Panc1 (cell line): ENCODE measurements around the gene RILP. TPM values are rescaled to one million over a fixed set of nuclear protein-coding genes. Genes with fewer than 3 reads are reported as not detected.
A peak's percentile ranks its signal among the peaks of the same experiment; 100 is the strongest.

ENCODE experiments used
- ATAC-seq: fragments of 200-7000 bp; cut with Tn5 transposase; 2 replicates; pipeline ENCODE4 v1.9.1; 2020; ENCODE audit warnings: mild to moderate bottlenecking, moderate library complexity
- BruUV-seq: library from RNA; stranded (reverse); fragments of 400-500 nt; replicated peaks from 2 replicates; lab custom pipeline; 2021; lab: Mats Ljungman, UMichigan
- CTCF ChIA-PET: fragments of 300-600 bp; sonication (Branson Sonifier 250); formaldehyde crosslinking; loops from one replicate; lab custom pipeline; 2022; ENCODE audit warnings: antibody characterized with exemption; lab: Charles Lee
- POLR2A ChIA-PET: fragments of 300-600 bp; sonication (Branson Sonifier 250); formaldehyde crosslinking; loops from one replicate; lab custom pipeline; 2022; ENCODE audit warnings: antibody characterized with exemption; lab: Charles Lee
- DNase-seq: peaks from one replicate; pipeline ENCODE4 v3.0.0-alpha.2; 2010; ENCODE audit warnings: low read depth, low spot score
- H3K27ac ChIP-seq: 2 replicates; pipeline ENCODE4 v1.5.1; 2011; ENCODE audit warnings: mild to moderate bottlenecking, low read length, inconsistent platforms
- H3K27me3 ChIP-seq: fragments of 200-500 bp; sonication (Bioruptor generic); 2 replicates; pipeline ENCODE4 v1.6.0; 2014; ENCODE audit warnings: low read length, inconsistent platforms; ENCODE audit not compliant: control insufficient read depth, insufficient read depth
- H3K36me3 ChIP-seq: fragments of 200-500 bp; sonication (Bioruptor generic); 2 replicates; pipeline ENCODE4 v1.5.1; 2014; ENCODE audit warnings: inconsistent platforms, mild to moderate bottlenecking, low read length, moderate library complexity; ENCODE audit not compliant: control insufficient read depth, insufficient read depth
- H3K4me1 ChIP-seq: 2 replicates; pipeline ENCODE4 v1.5.1; 2011; ENCODE audit warnings: inconsistent platforms, mild to moderate bottlenecking, low read length, moderate library complexity; ENCODE audit not compliant: control insufficient read depth, insufficient read depth
- H3K4me3 ChIP-seq, 2 experiments: 2 replicates each; pipeline ENCODE4 v1.5.1; 2011 to 2012; ENCODE audit warnings: low read depth in 2 of 2, low read length in 2 of 2, mild to moderate bottlenecking in 2 of 2, inconsistent platforms in 1 of 2, moderate library complexity in 1 of 2
- H3K9me3 ChIP-seq: fragments of 200-500 bp; sonication (Bioruptor generic); 2 replicates; pipeline ENCODE4 v1.5.1; 2014; ENCODE audit warnings: low read depth, mild to moderate bottlenecking, inconsistent platforms, low read length, moderate library complexity; ENCODE audit not compliant: control insufficient read depth, insufficient read depth
- POLR2AphosphoS5 ChIP-seq: IDR thresholded peaks from 2 replicates; pipeline ENCODE4 v1.6.1; 2012; ENCODE audit warnings: mild to moderate bottlenecking, low read depth, low read length, moderate library complexity
- SIN3A ChIP-seq: IDR thresholded peaks from 2 replicates; pipeline ENCODE4 v1.6.1; 2012; ENCODE audit warnings: low read depth, mild to moderate bottlenecking, low read length, moderate library complexity, borderline replicate concordance; ENCODE audit not compliant: insufficient read depth
- TCF7L2 ChIP-seq: IDR thresholded peaks from 2 replicates; pipeline ENCODE4 v1.6.1; 2011; ENCODE audit warnings: mild to moderate bottlenecking, low read depth, low read length, inconsistent platforms
- in situ Hi-C: cut with HindIII; loops from 2 replicates; pipeline ENCODE4 v1.10.0; 2016; ENCODE audit warnings: low sequenced_read_pairs, low pct_unique_long_range_greater_than_20kb
- intact Hi-C: fragments of 100-400 bp; cut with micrococcal nuclease; formaldehyde crosslinking; loops from one replicate; pipeline ENCODE4 v1.10.0; 2022; ENCODE audit not compliant: unreplicated experiment
- total RNA-seq: library from RNA; stranded (reverse); gene quantifications from one replicate; pipeline ENCODE4 v1.2.1, GENCODE V29; 2021; ENCODE audit not compliant: unreplicated experiment
- TF ChIP-seq, protein P1 (sequence below), 2 experiments: IDR thresholded peaks; 2 replicates each; pipeline ENCODE4 v1.6.1; 2011 to 2012; ENCODE audit warnings: low read depth in 2 of 2, control low read depth in 1 of 2, low read length in 1 of 2, mild to moderate bottlenecking in 1 of 2, moderate library complexity in 1 of 2; ENCODE audit not compliant: insufficient read depth in 1 of 2
- TF ChIP-seq, protein P2 (sequence below): fragments of 450-650 bp; IDR thresholded peaks from 2 replicates; pipeline ENCODE4 v1.5.1; 2017; ENCODE audit warnings: mild to moderate bottlenecking

Gene RILP
- total RNA-seq, 1 experiment from 2014 or later = 20.8 TPM

DNA sequence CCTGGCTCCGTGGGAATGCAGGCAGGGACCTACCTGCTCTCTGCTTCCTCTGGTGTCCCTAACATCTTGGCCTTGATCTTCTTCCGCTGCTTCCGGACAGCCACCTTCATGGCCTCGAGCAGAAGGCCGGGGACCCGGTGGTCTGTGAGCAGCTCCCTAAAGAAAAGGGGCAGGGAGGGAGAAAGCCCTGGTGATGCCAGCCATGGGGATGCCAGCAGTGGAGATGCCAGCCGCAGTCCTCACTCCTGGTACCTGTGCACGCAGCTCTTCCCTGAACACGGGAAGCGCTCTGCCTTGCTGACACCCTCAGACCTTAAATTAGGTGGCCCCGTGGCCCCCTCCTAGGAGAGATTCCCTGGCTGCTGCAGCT, 1.9 kb downstream of the RILP start:
- no peak overlapping the region for H3K27ac ChIP-seq
- BruUV-seq = no TSS peak
- H3K9me3 ChIP-seq = no peaks in the 10 kb centered on the region
- peak overlapping the region in 1 of 2 experiments; percentile 53; a peak in 1 of 4 replicates for H3K4me3 ChIP-seq
- in situ Hi-C loops (no loop called here), intact Hi-C loops (no loop called here)
- H3K36me3 ChIP-seq = no peaks in the 10 kb centered on the region
- peaks cover 28% of the 10 kb centered on the region for H3K4me1 ChIP-seq
- DNase-seq (no peak), ATAC-seq (no peak)
- ChIA-PET CTCF (interaction anchor here (0.5 kb wide), 1 partner anchor 19 kb away, joined by 4 read pairs; no protein-coding TSS in a partner anchor), POLR2A (no interaction called here)
- TF ChIP-seq, protein P1, sequence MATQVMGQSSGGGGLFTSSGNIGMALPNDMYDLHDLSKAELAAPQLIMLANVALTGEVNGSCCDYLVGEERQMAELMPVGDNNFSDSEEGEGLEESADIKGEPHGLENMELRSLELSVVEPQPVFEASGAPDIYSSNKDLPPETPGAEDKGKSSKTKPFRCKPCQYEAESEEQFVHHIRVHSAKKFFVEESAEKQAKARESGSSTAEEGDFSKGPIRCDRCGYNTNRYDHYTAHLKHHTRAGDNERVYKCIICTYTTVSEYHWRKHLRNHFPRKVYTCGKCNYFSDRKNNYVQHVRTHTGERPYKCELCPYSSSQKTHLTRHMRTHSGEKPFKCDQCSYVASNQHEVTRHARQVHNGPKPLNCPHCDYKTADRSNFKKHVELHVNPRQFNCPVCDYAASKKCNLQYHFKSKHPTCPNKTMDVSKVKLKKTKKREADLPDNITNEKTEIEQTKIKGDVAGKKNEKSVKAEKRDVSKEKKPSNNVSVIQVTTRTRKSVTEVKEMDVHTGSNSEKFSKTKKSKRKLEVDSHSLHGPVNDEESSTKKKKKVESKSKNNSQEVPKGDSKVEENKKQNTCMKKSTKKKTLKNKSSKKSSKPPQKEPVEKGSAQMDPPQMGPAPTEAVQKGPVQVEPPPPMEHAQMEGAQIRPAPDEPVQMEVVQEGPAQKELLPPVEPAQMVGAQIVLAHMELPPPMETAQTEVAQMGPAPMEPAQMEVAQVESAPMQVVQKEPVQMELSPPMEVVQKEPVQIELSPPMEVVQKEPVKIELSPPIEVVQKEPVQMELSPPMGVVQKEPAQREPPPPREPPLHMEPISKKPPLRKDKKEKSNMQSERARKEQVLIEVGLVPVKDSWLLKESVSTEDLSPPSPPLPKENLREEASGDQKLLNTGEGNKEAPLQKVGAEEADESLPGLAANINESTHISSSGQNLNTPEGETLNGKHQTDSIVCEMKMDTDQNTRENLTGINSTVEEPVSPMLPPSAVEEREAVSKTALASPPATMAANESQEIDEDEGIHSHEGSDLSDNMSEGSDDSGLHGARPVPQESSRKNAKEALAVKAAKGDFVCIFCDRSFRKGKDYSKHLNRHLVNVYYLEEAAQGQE (IDR thresholded peaks at IDR 0.05; ENCODE audit: insufficient read depth in 1 of 2, low read depth in 2 of 2, low read length in 1 of 2) = no peak
- TF ChIP-seq POLR2AphosphoS5 = no peak
- no peak for TF ChIP-seq SIN3A
- TF ChIP-seq TCF7L2 = no peak
- TF ChIP-seq, protein P2, sequence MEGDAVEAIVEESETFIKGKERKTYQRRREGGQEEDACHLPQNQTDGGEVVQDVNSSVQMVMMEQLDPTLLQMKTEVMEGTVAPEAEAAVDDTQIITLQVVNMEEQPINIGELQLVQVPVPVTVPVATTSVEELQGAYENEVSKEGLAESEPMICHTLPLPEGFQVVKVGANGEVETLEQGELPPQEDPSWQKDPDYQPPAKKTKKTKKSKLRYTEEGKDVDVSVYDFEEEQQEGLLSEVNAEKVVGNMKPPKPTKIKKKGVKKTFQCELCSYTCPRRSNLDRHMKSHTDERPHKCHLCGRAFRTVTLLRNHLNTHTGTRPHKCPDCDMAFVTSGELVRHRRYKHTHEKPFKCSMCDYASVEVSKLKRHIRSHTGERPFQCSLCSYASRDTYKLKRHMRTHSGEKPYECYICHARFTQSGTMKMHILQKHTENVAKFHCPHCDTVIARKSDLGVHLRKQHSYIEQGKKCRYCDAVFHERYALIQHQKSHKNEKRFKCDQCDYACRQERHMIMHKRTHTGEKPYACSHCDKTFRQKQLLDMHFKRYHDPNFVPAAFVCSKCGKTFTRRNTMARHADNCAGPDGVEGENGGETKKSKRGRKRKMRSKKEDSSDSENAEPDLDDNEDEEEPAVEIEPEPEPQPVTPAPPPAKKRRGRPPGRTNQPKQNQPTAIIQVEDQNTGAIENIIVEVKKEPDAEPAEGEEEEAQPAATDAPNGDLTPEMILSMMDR = no peak
- H3K27me3 ChIP-seq = no peaks in the 10 kb centered on the region

DNA sequence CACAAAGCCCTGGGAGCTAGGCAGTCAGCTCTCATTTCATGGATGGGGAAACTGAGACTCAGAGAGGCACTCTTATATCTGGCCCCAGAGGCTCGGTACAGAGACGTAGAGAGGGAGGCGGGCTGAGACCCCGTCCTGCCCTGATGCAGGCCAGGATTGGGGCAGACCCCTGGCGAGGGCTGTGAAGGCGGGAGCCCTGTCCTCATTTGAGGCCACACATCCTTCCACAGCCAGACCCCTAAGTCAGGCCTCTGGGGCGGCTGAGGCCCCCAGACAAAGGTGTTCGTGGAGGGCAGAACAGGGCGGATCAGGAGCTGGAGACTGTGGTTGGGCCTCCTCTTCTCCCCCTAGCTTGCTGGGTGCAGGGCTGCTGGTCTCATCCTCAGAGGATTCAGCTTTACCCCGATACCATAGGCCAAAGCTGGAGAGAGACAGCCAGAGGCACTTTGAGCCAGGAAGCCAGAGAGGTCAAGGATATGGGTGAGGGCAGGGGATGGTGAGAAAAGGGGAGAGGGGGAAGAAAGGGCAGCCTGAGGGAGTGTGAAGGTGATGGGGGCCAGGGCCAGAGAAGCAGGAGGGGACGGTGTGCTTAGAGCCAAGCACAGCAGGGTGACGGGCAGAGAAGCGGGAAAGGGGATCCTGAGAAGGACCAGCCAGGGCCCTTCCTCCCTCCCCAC, 3.3 kb downstream of the RILP start:
- no TSS peak for BruUV-seq
- ATAC-seq (no peak), DNase-seq (no peak)
- Histone ChIP-seq H3K4me3 (no peak overlapping the region), H3K9me3 (no peaks in the 10 kb centered on the region), H3K36me3 (no peaks in the 10 kb centered on the region), H3K4me1 (peaks cover 25% of the 10 kb centered on the region), H3K27ac (no peak overlapping the region), H3K27me3 (no peaks in the 10 kb centered on the region)
- intact Hi-C loops = no loop called here
- ChIA-PET CTCF (no interaction called here), POLR2A (no interaction called here)
- TF ChIP-seq SIN3A (no peak), TCF7L2 (no peak), POLR2AphosphoS5 (no peak)
- TF ChIP-seq, protein P2 = no peak
- TF ChIP-seq, protein P1 (IDR thresholded peaks at IDR 0.05; ENCODE audit: insufficient read depth in 1 of 2, low read depth in 2 of 2, low read length in 1 of 2) = no peak
- in situ Hi-C loops = no loop called here
